T-cell (primary cell): Measurements from ENCODE around the gene ZNF775. TPM values are rescaled to one million over a fixed set of nuclear protein-coding genes. Genes with fewer than 3 reads are reported as not detected.

ENCODE experiments used
- ATAC-seq, 4 experiments: fragments of 200-7000 bp in 3 of 4; fragments of 150-1000 bp in 1 of 4; cut with Tn5 transposase; replicated peaks in 1 of 4; 1 replicate in 3 of 4; 2 replicates in 1 of 4; pipeline ENCODE4 v1.10.0; 2021; ENCODE audit warnings: moderate library complexity in 3 of 4, mild to moderate bottlenecking in 2 of 4, moderate number of reproducible peaks in 1 of 4
- CTCF ChIA-PET, 2 donors: fragments of 300-600 bp; sonication (Branson Sonifier 250); formaldehyde crosslinking; loops; one replicate each; lab custom pipeline; 2022; ENCODE audit warnings: antibody characterized with exemption in 2 of 2; lab: Charles Lee
- POLR2A ChIA-PET, 2 donors: fragments of 300-600 bp; sonication (Branson Sonifier 250); formaldehyde crosslinking; loops; one replicate each; lab custom pipeline; 2022; ENCODE audit warnings: antibody characterized with exemption in 2 of 2; lab: Charles Lee
- DNase-seq, 35 experiments: peaks; one replicate each; pipeline versions ENCODE4 v3.0.0 to v3.0.0-alpha.2; 2013 to 2023
- H3K27ac ChIP-seq: one replicate; pipeline ENCODE4 v1.5.1; 2013; ENCODE audit warnings: low read length
- H3K27me3 ChIP-seq, 2 experiments: replicated peaks in 1 of 2; 1 replicate in 1 of 2; 2 replicates in 1 of 2; pipeline versions ENCODE4 v1.6.1 to v1.7.0; 2013; ENCODE audit warnings: low read length in 1 of 2, mixed read lengths in 1 of 2; ENCODE audit not compliant: control insufficient read depth in 2 of 2, insufficient read depth in 2 of 2; ENCODE audit errors: extremely low read depth in 1 of 2
- H3K36me3 ChIP-seq, 2 donors: 1 replicate in 1 of 2; 2 replicates in 1 of 2; pipeline versions ENCODE4 v1.6.1 to v1.7.0; 2013; ENCODE audit warnings: low read length in 1 of 2; ENCODE audit not compliant: control insufficient read depth in 2 of 2, insufficient read depth in 1 of 2; ENCODE audit errors: extremely low read depth in 1 of 2
- H3K4me1 ChIP-seq, 2 experiments: 1 replicate in 1 of 2; 2 replicates in 1 of 2; pipeline versions ENCODE4 v1.6.1 to v1.7.0; 2013; ENCODE audit warnings: low read length in 2 of 2, mixed read lengths in 1 of 2; ENCODE audit not compliant: insufficient read depth in 2 of 2, control insufficient read depth in 1 of 2; ENCODE audit errors: extremely low read depth in 1 of 2
- H3K4me3 ChIP-seq, 2 donors: 1 replicate in 1 of 2; 2 replicates in 1 of 2; pipeline versions ENCODE4 v1.5.1 to v1.7.0; 2013; ENCODE audit warnings: mild to moderate bottlenecking in 2 of 2, low read length in 1 of 2, moderate library complexity in 1 of 2; ENCODE audit not compliant: control insufficient read depth in 1 of 2; ENCODE audit errors: extremely low read depth in 1 of 2
- H3K9me3 ChIP-seq: 2 replicates; pipeline ENCODE4 v1.7.0; 2013
- H3K27ac Mint-ChIP-seq, 2 donors: one replicate each; pipeline ENCODE4 v1.8.0; 2020 to 2021; ENCODE audit warnings: mild to moderate bottlenecking in 2 of 2, mixed read lengths in 2 of 2
- H3K27me3 Mint-ChIP-seq, 2 donors: one replicate each; pipeline ENCODE4 v1.8.0; 2021 to 2022; ENCODE audit warnings: mixed read lengths in 2 of 2
- H3K36me3 Mint-ChIP-seq: one replicate; pipeline ENCODE4 v1.8.0; 2021; ENCODE audit warnings: mixed read lengths
- H3K4me1 Mint-ChIP-seq, 3 donors: one replicate each; pipeline ENCODE4 v1.8.0; 2020 to 2022; ENCODE audit warnings: mixed read lengths in 3 of 3, mild to moderate bottlenecking in 1 of 3
- H3K4me3 Mint-ChIP-seq, 3 donors: one replicate each; pipeline ENCODE4 v1.8.0; 2020 to 2022; ENCODE audit warnings: mild to moderate bottlenecking in 3 of 3, mixed read lengths in 3 of 3, moderate library complexity in 3 of 3
- H3K9me3 Mint-ChIP-seq, 3 donors: one replicate each; pipeline ENCODE4 v1.8.0; 2020 to 2022; ENCODE audit warnings: mixed read lengths in 3 of 3
- WGBS: methylation state at CpG from one replicate; pipeline ENCODE4 v1.1.5; 2013; ENCODE audit warnings: missing lambda C conversion rate; ENCODE audit not compliant: insufficient coverage; 5-methylcytosine and 5-hydroxymethylcytosine counted together
- total RNA-seq, 35 experiments: library from RNA in 6 of 35; stranded (reverse) in 6 of 35; fragments of 120-200 nt in 1 of 35; gene quantifications; one replicate each; pipeline versions ENCODE4 v1.2.1 to v1.2.4 and lab custom pipeline; 2013 to 2026

ZNF775 gene
- total RNA-seq (1 to 10 TPM; 1.9 to 8.6 (median 6.3) TPM), total RNA-seq (lab: John Stamatoyannopoulos, UW) (0.57 to 8.9 (median 2.5) reads per million in 29 experiments)
- 2.7 TPM for total RNA-seq (2013)

GRCh38 chr7:150378853-150379440 lies at the start of gene ZNF775:
ZNF775 (plus strand) TSS chr7:150379330; CDS start chr7:150388471, 9,141 bp downstream.
- no peaks in the 10 kb centered on the region for H3K27me3 ChIP-seq
- ChIA-PET CTCF (no interaction called here), POLR2A (interaction anchor here in 1 of 2 donors (0.9 kb wide), 1 partner anchor 12 kb away, joined by 4 read pairs; no protein-coding TSS in a partner anchor)
- no peaks in the 10 kb centered on the region for H3K36me3 ChIP-seq
- DNase-seq (peak; percentile 81 to 95 (median 90)), ATAC-seq (peak; percentile 96 to 99 (median 98))
- H3K4me1 ChIP-seq, result peaks cover 9 to 38% of the 10 kb centered on the region in 2 experiments
- no peaks in the 10 kb centered on the region for H3K9me3 ChIP-seq
- Mint-ChIP-seq H3K27ac (peak within 1 kb of the TSS; percentile 83 to 86), H3K4me1 (peaks cover 50 to 60% (median 59%) of the 10 kb centered on the region in 3 donors), H3K36me3 (no peaks in the 10 kb centered on the region), H3K9me3 (no peaks in the 10 kb centered on the region), H3K27me3 (no peaks in the 10 kb centered on the region), H3K4me3 (peak within 1 kb of the TSS; percentile 80 to 89 (median 84))
- H3K4me3 ChIP-seq, result peak within 1 kb of the TSS; percentile 74 to 90
- under 1% methylated on average over 60 of the region's 60 CpGs for WGBS
- peak within 1 kb of the TSS; percentile 73 for H3K27ac ChIP-seq

GRCh38 chr7:150329331-150330120 lies 49.6 kb upstream of the ZNF775 start:
- H3K4me3 ChIP-seq, result no peak overlapping the region
- H3K4me3 Mint-ChIP-seq, result no peak overlapping the region
- ATAC-seq (no peak), DNase-seq (no peak)
- H3K27me3 ChIP-seq, result no peaks in the 10 kb centered on the region
- peaks cover 23 to 43% of the 10 kb centered on the region in 2 donors for H3K36me3 ChIP-seq
- peaks cover 41% of the 10 kb centered on the region for H3K36me3 Mint-ChIP-seq
- H3K27ac ChIP-seq, result no peak overlapping the region
- no peaks in the 10 kb centered on the region for H3K9me3 Mint-ChIP-seq
- ChIA-PET CTCF (no interaction called here), POLR2A (no interaction called here)
- peaks cover 8 to 12% (median 10%) of the 10 kb centered on the region in 3 donors for H3K4me1 Mint-ChIP-seq
- whole genome bisulfite sequencing, result 91% methylated on average over 15 of the region's 22 CpGs
- H3K27ac Mint-ChIP-seq, result no peak overlapping the region
- H3K4me1 ChIP-seq, result peaks cover 0 to 5% of the 10 kb centered on the region in 2 experiments
- H3K9me3 ChIP-seq, result no peaks in the 10 kb centered on the region
- no peaks in the 10 kb centered on the region for H3K27me3 Mint-ChIP-seq

GRCh38 chr7:150330211-150330885 lies 48.8 kb upstream of the ZNF775 start:
- Histone ChIP-seq H3K27ac (no peak overlapping the region), H3K27me3 (no peaks in the 10 kb centered on the region), H3K4me3 (no peak overlapping the region), H3K9me3 (no peaks in the 10 kb centered on the region), H3K4me1 (no peaks in the 10 kb centered on the region), H3K36me3 (peaks cover 23 to 43% of the 10 kb centered on the region in 2 donors)
- DNase-seq, result no peak
- no peaks in the 10 kb centered on the region for H3K9me3 Mint-ChIP-seq
- 99% methylated on average over 15 of the region's 19 CpGs for WGBS
- no peak overlapping the region for H3K27ac Mint-ChIP-seq
- no peaks in the 10 kb centered on the region for H3K27me3 Mint-ChIP-seq
- ChIA-PET POLR2A (no interaction called here), CTCF (no interaction called here)
- no peak for ATAC-seq
- H3K36me3 Mint-ChIP-seq, result peaks cover 35% of the 10 kb centered on the region
- no peak overlapping the region for H3K4me3 Mint-ChIP-seq
- H3K4me1 Mint-ChIP-seq, result peaks cover 0 to 3% (median 2%) of the 10 kb centered on the region in 3 donors

- 95% methylated on average over 15 of the region's 18 CpGs for WGBS
- Mint-ChIP-seq H3K27me3 (peaks cover 0 to 2% of the 10 kb centered on the region in 2 donors), H3K9me3 (no peaks in the 10 kb centered on the region), H3K4me1 (no peaks in the 10 kb centered on the region), H3K36me3 (peaks cover 33% of the 10 kb centered on the region), H3K4me3 (no peak overlapping the region), H3K27ac (no peak overlapping the region)
- ATAC-seq (no peak), DNase-seq (no peak)
- Histone ChIP-seq H3K4me3 (no peak overlapping the region), H3K9me3 (no peaks in the 10 kb centered on the region), H3K27ac (no peak overlapping the region), H3K36me3 (peaks cover 20 to 31% of the 10 kb centered on the region in 2 donors), H3K27me3 (no peaks in the 10 kb centered on the region), H3K4me1 (no peaks in the 10 kb centered on the region)
- ChIA-PET CTCF (no interaction called here), POLR2A (no interaction called here)
Measured at GRCh38 chr7:150332852-150333635, 46.1 kb upstream of the ZNF775 start.

- Mint-ChIP-seq H3K27me3 (peaks cover 0 to 3% of the 10 kb centered on the region in 2 donors), H3K4me3 (no peak overlapping the region), H3K36me3 (peaks cover 31% of the 10 kb centered on the region), H3K27ac (no peak overlapping the region), H3K9me3 (no peaks in the 10 kb centered on the region), H3K4me1 (no peaks in the 10 kb centered on the region)
- ChIA-PET POLR2A (no interaction called here), CTCF (no interaction called here)
- H3K27ac ChIP-seq, result no peak overlapping the region
- ATAC-seq (no peak), DNase-seq (no peak)
- H3K4me3 ChIP-seq, result no peak overlapping the region
- no peaks in the 10 kb centered on the region for H3K9me3 ChIP-seq
- peaks cover 18 to 26% of the 10 kb centered on the region in 2 donors for H3K36me3 ChIP-seq
- WGBS, result 95% methylated on average over 10 of the region's 10 CpGs
- H3K4me1 ChIP-seq, result no peaks in the 10 kb centered on the region
- no peaks in the 10 kb centered on the region for H3K27me3 ChIP-seq
Measured at GRCh38 chr7:150333659-150334058, 45.5 kb upstream of the ZNF775 start.

GRCh38 chr7:150334108-150334507 lies 45.0 kb upstream of the ZNF775 start:
- no peak overlapping the region for H3K4me3 ChIP-seq
- H3K36me3 ChIP-seq, result peaks cover 16 to 22% of the 10 kb centered on the region in 2 donors
- no peaks in the 10 kb centered on the region for H3K4me1 Mint-ChIP-seq
- H3K9me3 Mint-ChIP-seq, result no peaks in the 10 kb centered on the region
- H3K27me3 Mint-ChIP-seq, result peaks cover 0 to 7% of the 10 kb centered on the region in 2 donors
- ChIA-PET CTCF (no interaction called here), POLR2A (no interaction called here)
- no peak overlapping the region for H3K27ac ChIP-seq
- H3K27ac Mint-ChIP-seq, result no peak overlapping the region
- WGBS, result 96% methylated on average over 3 of the region's 8 CpGs
- no peak for DNase-seq
- H3K4me3 Mint-ChIP-seq, result no peak overlapping the region
- ATAC-seq, result no peak
- H3K4me1 ChIP-seq, result no peaks in the 10 kb centered on the region
- H3K9me3 ChIP-seq, result no peaks in the 10 kb centered on the region
- peaks cover 0 to 3% of the 10 kb centered on the region in 2 experiments for H3K27me3 ChIP-seq
- peaks cover 27% of the 10 kb centered on the region for H3K36me3 Mint-ChIP-seq
